Measurements from ENCODE around the gene FANCC.

- TF ChIP-seq POLR2A (IDR thresholded peaks at IDR 0.05), result no peak
- TF ChIP-seq CTCF (IDR thresholded peaks at IDR 0.05), result no peak
- TF ChIP-seq POLR2AphosphoS5 (IDR thresholded peaks at IDR 0.05), result no peak
- TF ChIP-seq EP300 (IDR thresholded peaks at IDR 0.05), result no peak
Measured at GRCh38 chr9:95249986-95250385, 67.5 kb downstream of the FANCC start.
